ENCODE measurements around the gene OR2G2.

DNA sequence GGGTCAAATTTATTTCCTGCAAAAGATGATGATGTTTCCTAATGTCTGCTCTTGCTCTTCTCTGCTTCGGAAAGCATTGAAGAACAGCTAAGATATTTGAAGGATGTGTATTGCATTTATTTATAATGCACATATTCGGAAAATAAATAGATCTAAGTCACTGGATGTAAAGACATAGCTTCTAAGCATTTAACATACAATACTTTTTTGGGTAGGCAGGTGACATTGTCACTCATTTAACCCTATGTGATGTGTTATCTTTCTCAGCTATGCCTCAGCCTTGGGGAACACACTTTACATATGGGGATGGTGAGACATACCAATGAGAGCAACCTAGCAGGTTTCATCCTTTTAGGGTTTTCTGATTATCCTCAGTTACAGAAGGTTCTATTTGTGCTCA lies at the start of gene OR2G2:
- TF ChIP-seq CTCF (IDR thresholded peaks at IDR 0.05; ENCODE audit: insufficient read depth, low read length, poor library complexity, severe bottlenecking) (no peak), EZH2phosphoT487 (conservative IDR thresholded peaks at IDR 0.05; ENCODE audit: low read length) (no peak)
